ENCODE data around the gene FOXK1.

The FOXK1 gene

GRCh38 chr7:4819560-4820404 is 137.7 kb downstream of the FOXK1 start:
- DNase-seq (ENCODE audit: low spot score), result no peak

DNA sequence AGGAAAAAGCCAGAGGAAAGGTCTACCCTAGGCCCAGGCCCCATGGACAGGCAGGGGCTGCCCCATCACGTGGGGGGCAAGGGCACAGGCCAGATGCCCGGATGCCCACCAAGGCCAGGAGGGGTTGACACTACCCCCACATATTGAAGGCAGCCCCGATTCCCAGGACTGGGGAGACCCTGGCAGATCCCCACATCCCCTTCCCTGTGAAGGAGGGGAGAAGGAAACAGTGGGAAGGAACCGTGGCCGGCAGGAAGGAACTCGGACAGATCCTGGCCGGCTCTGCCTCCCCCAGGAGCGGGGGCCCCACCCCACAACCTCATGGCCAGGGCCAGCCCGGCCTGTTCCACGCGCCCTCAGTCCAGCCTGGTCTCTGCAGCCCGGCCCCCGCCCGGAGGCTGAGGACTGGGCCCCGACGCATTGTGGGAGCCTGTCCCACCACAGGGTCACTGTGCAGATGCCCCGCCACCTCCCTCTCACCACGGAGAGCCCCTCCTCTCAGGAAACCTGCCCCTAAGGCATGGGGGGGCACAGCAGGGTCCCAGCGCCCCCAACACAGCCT is 138.4 kb downstream of the FOXK1 start:
- no peak for DNase-seq (ENCODE audit: low spot score)

All from AG20443 (cell line).